Endodermal cell (in vitro differentiated cells): Measurements from ENCODE around the gene C5orf34. TPM values are rescaled to one million over a fixed set of nuclear protein-coding genes. Genes with fewer than 3 reads are reported as not detected.

Source experiments
- DNase-seq: peaks from one replicate; pipeline ENCODE4 v3.0.0-alpha.2; 2017
- H3K27ac ChIP-seq: 2 replicates; pipeline ENCODE4 v1.5.1; 2013; ENCODE audit warnings: mild to moderate bottlenecking, low read depth, low read length, moderate library complexity
- H3K27me3 ChIP-seq: 2 replicates; pipeline ENCODE4 v1.6.1; 2013; ENCODE audit warnings: mild to moderate bottlenecking, low read length, moderate library complexity; ENCODE audit not compliant: insufficient read depth, control insufficient read depth, poor library complexity, severe bottlenecking
- H3K36me3 ChIP-seq: 2 replicates; pipeline ENCODE4 v1.7.0; 2013; ENCODE audit warnings: mild to moderate bottlenecking, low read length, moderate library complexity; ENCODE audit not compliant: control insufficient read depth, insufficient read depth
- H3K4me1 ChIP-seq: one replicate; pipeline ENCODE4 v1.7.0; 2013; ENCODE audit warnings: low read length; ENCODE audit not compliant: control insufficient read depth, insufficient read depth
- H3K4me3 ChIP-seq: 2 replicates; pipeline ENCODE4 v1.5.1; 2013; ENCODE audit warnings: mild to moderate bottlenecking, low read length, moderate library complexity
- H3K9ac ChIP-seq: 2 replicates; pipeline ENCODE4 v1.6.1; 2013; ENCODE audit warnings: mild to moderate bottlenecking, low read length, moderate library complexity; ENCODE audit not compliant: poor library complexity, severe bottlenecking; ENCODE audit errors: extremely low read depth
- H3K9me3 ChIP-seq: 2 replicates; pipeline ENCODE4 v1.6.1; 2013; ENCODE audit warnings: mild to moderate bottlenecking, low read length, moderate library complexity; ENCODE audit not compliant: control insufficient read depth
- H3K27ac Mint-ChIP-seq: 2 replicates; pipeline ENCODE4 v1.8.0; 2020; ENCODE audit warnings: mixed read lengths
- H3K27me3 Mint-ChIP-seq: 2 replicates; pipeline ENCODE4 v1.8.0; 2021; ENCODE audit warnings: mild to moderate bottlenecking, mixed read lengths; ENCODE audit not compliant: insufficient read depth
- H3K36me3 Mint-ChIP-seq: 2 replicates; pipeline ENCODE4 v1.8.0; 2020; ENCODE audit warnings: low read depth, mixed read lengths
- H3K4me1 Mint-ChIP-seq: 2 replicates; pipeline ENCODE4 v1.8.0; 2020; ENCODE audit warnings: mixed read lengths
- H3K4me3 Mint-ChIP-seq: 2 replicates; pipeline ENCODE4 v1.8.0; 2020; ENCODE audit warnings: mild to moderate bottlenecking, moderate library complexity, mixed read lengths
- H3K9me3 Mint-ChIP-seq: 2 replicates; pipeline ENCODE4 v1.8.0; 2020; ENCODE audit warnings: mild to moderate bottlenecking, mixed read lengths
- CTCF ChIP-seq: fragments of 200-600 bp; sonication (generic); conservative IDR thresholded peaks from 2 replicates; pipeline ENCODE4 v1.5.0; 2021; ENCODE audit warnings: antibody characterized with exemption, mild to moderate bottlenecking
- WGBS, 2 experiments: methylation state at CpG; one replicate each; pipeline versions ENCODE4 v1.1.5 to v1.1.7; 2013; ENCODE audit warnings: missing lambda C conversion rate in 2 of 2, mixed read lengths in 1 of 2; ENCODE audit not compliant: insufficient coverage in 1 of 2, insufficient read length in 1 of 2; 5-methylcytosine and 5-hydroxymethylcytosine counted together
- total RNA-seq, 2 donors: library from RNA; stranded (reverse); fragmentation: NEBNext Ultra II Directional in 1 of 2; extraction: Animal tissue kit (Norgen Biotek cat#: 25700) in 1 of 2; gene quantifications; 2 replicates in 1 of 2; 3 replicates in 1 of 2; pipeline ENCODE4 v1.2.1, GENCODE V29; 2021

The C5orf34 gene
- total RNA-seq, 2 donors from 2014 or later = 7.4 to 13.0 TPM

GRCh38 chr5:43555895-43556606 is 41.1 kb upstream of the C5orf34 start:
- WGBS, 2 experiments = 0% methylated on average over 11 to 44 of the region's 44 CpGs
- H3K27ac Mint-ChIP-seq = peak overlapping the region; percentile 98
- Histone ChIP-seq H3K36me3 (peaks cover 39% of the 10 kb centered on the region), H3K4me1 (peaks cover 6% of the 10 kb centered on the region), H3K4me3 (peak overlapping the region; percentile 98), H3K9me3 (no peaks in the 10 kb centered on the region), H3K27me3 (no peaks in the 10 kb centered on the region), H3K9ac (peak overlapping the region; percentile 98), H3K27ac (peak overlapping the region; percentile 96)
- H3K27me3 Mint-ChIP-seq = no peaks in the 10 kb centered on the region
- no peaks in the 10 kb centered on the region for H3K9me3 Mint-ChIP-seq
- H3K4me1 Mint-ChIP-seq = peaks cover 12% of the 10 kb centered on the region
- no peak overlapping the region for H3K4me3 Mint-ChIP-seq
- H3K36me3 Mint-ChIP-seq = peaks cover 11% of the 10 kb centered on the region
- peak; percentile 87 for DNase-seq
- no peak for TF ChIP-seq CTCF

DNA sequence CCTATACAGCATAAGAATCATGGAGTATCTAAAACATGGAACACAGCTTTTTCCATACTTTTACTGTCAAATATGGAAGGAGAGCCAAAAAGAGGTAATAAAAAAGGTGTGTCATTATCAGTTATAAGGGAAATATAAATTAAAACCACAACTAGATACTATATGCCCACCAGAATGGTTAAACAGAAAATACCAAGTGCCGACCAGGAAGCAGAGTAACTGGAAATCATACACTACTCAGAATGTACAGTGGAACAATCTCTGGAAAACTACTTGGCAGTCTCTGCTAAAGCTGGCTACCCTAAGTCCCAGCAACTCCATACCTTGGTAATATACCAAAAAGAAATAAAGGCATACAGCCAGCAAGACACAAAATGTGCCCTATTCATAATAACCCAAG is 39.5 kb upstream of the C5orf34 start:
- Mint-ChIP-seq H3K36me3 (peaks cover 22% of the 10 kb centered on the region), H3K27me3 (no peaks in the 10 kb centered on the region), H3K4me1 (peaks cover 12% of the 10 kb centered on the region), H3K9me3 (no peaks in the 10 kb centered on the region), H3K4me3 (no peak overlapping the region), H3K27ac (no peak overlapping the region)
- Histone ChIP-seq H3K27ac (no peak overlapping the region), H3K4me1 (peaks cover 6% of the 10 kb centered on the region), H3K9ac (no peak overlapping the region), H3K4me3 (peak overlapping the region; percentile 98), H3K36me3 (peaks cover 52% of the 10 kb centered on the region), H3K27me3 (no peaks in the 10 kb centered on the region), H3K9me3 (no peaks in the 10 kb centered on the region)
- TF ChIP-seq CTCF = no peak
- DNase-seq = no peak
- WGBS, 2 experiments = 90% methylated on average over 1 of the region's 1 CpG; no CpG with 5 or more reads in 1 of the 2 experiments

DNA sequence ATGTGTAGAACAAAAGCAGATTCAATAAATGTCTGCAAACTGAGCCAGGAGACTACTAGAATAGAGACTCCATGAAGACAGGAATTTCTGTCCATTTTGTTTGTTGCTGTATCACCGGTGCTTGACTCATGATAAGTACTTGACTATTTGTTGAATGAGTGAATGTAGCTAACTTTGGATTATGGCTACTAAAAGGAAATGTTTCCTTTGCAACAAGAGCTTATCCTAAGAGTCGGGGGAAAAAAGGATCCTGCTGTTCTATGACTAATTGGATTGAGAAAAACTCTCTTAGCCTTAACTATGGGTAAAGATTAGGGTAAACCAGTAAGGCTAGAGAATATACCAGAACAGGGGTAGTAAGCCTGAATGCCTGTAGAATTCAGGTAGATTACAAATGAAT is 38.4 kb upstream of the C5orf34 start:
- Mint-ChIP-seq H3K36me3 (peaks cover 29% of the 10 kb centered on the region), H3K9me3 (no peaks in the 10 kb centered on the region), H3K27me3 (no peaks in the 10 kb centered on the region), H3K4me1 (peaks cover 10% of the 10 kb centered on the region), H3K4me3 (no peak overlapping the region), H3K27ac (no peak overlapping the region)
- Histone ChIP-seq H3K4me3 (peak overlapping the region; percentile 98), H3K9me3 (no peaks in the 10 kb centered on the region), H3K27me3 (no peaks in the 10 kb centered on the region), H3K4me1 (peaks cover 6% of the 10 kb centered on the region), H3K36me3 (peaks cover 58% of the 10 kb centered on the region), H3K9ac (no peak overlapping the region), H3K27ac (no peak overlapping the region)
- DNase-seq = no peak
- TF ChIP-seq CTCF = no peak
- WGBS, 2 experiments = 42 to 92% methylated on average over 2 of the region's 2 CpGs
